Muscle of leg (tissue), 11 donors: ENCODE data around the gene IFNGR2. TPM values are rescaled to one million over a fixed set of nuclear protein-coding genes. Genes with fewer than 3 reads are reported as not detected.
A peak's percentile ranks its signal among the peaks of the same experiment; 100 is the strongest.

Experiments used
- DNase-seq: peaks from one replicate; pipeline ENCODE4 v3.0.0; 2013
- H3K27ac ChIP-seq: one replicate; pipeline ENCODE4 v1.5.1; 2013; ENCODE audit warnings: mild to moderate bottlenecking, low read length, control low read depth
- H3K27me3 ChIP-seq: one replicate; pipeline ENCODE4 v1.6.1; 2013; ENCODE audit warnings: low read length; ENCODE audit not compliant: control insufficient read depth, insufficient read depth
- H3K36me3 ChIP-seq: one replicate; pipeline ENCODE4 v1.6.1; 2013; ENCODE audit warnings: low read length; ENCODE audit not compliant: control insufficient read depth, insufficient read depth
- H3K4me1 ChIP-seq: one replicate; pipeline ENCODE4 v1.6.1; 2013; ENCODE audit warnings: low read length; ENCODE audit not compliant: control insufficient read depth, insufficient read depth
- H3K4me3 ChIP-seq: one replicate; pipeline ENCODE4 v1.5.1; 2013; ENCODE audit warnings: low read length, control low read depth
- H3K9me3 ChIP-seq: replicated peaks from 2 replicates; pipeline ENCODE4 v1.6.1; 2013; ENCODE audit warnings: low read depth, low read length; ENCODE audit not compliant: control insufficient read depth
- WGBS: methylation state at CpG from one replicate; pipeline ENCODE4 v1.1.5; 2013; ENCODE audit warnings: missing lambda C conversion rate; ENCODE audit not compliant: insufficient coverage; 5-methylcytosine and 5-hydroxymethylcytosine counted together
- polyA plus RNA-seq, 8 donors: library from polyadenylated mRNA; unstranded; fragments of 120-200 nt; gene quantifications; one replicate each; pipeline versions ENCODE4 v1.2.1 to v1.2.3, GENCODE V29; 2013; ENCODE audit warnings: inconsistent platforms in 1 of 8, low replicate concordance in 1 of 8; ENCODE audit not compliant: insufficient read length in 8 of 8, insufficient read depth in 1 of 8
- total RNA-seq: library from RNA; stranded (reverse); fragments of 120-200 nt; gene quantifications from one replicate; pipeline ENCODE4 v1.2.4, GENCODE V29; 2013

Gene IFNGR2
- total and polyA plus RNA-seq, 9 donors, result 47.1 to 76.2 (median 55.3) TPM

DNA sequence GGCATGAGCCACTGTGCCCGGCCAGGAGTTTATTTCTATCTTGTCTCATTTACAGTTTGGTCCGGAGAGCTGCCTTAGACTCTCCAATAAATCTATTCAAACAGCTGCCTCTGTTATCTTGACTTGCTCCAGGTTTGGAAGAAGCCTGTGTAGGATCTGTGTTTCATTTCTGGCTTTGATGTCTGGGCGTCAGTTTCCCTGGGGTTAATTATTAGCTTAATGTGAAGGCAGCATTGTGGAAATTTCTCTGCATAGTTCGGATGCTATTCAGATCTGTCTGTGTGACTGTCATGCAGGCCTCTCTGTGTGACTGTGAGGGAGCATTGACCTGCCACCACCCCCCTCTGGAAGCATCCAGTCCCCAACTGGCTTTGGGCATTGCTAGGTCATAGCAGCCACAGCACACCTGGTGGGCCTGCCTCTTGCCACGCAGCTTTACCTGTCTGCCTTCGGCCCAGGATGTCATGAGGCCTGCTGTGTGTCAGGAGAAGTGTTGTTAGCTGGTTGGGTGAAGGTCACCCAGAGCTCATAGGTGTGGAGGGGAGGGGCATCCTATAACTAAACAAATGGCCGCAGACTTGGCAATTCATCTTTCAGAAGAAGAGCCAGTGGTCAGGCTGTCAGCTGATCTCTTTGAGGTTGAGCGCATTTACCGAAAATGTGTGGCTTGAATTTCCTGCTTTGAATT, 9.8 kb downstream of the IFNGR2 start:
- Histone ChIP-seq H3K4me1 (no peaks in the 10 kb centered on the region), H3K4me3 (no peak overlapping the region), H3K36me3 (peaks cover 26% of the 10 kb centered on the region), H3K27me3 (no peaks in the 10 kb centered on the region), H3K27ac (no peak overlapping the region), H3K9me3 (no peaks in the 10 kb centered on the region)
- WGBS, result 64% methylated on average over 4 of the region's 9 CpGs
- no peak for DNase-seq

DNA sequence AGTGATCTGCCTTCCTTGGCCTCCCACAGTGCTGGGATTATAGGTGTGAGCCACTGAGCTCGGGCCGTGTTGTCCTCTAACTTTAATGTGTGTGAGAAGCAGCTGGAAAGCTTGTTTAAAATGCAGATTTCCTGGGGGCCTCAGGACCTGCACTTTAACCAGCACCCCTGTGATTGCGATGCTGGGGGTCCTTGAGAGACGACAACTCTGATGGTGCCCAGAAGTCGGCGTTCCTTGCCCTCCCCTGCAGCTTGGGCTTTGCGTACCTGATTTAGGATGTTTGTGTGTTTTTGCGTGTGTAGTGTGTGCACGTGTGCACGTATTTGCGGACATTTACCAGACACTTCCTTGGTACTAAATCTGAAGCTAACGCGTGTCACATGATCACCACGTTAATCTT, 10.9 kb downstream of the IFNGR2 start:
- DNase-seq, result no peak
- WGBS, result 84% methylated on average over 9 of the region's 14 CpGs
- Histone ChIP-seq H3K27me3 (no peaks in the 10 kb centered on the region), H3K4me1 (no peaks in the 10 kb centered on the region), H3K36me3 (peaks cover 30% of the 10 kb centered on the region), H3K27ac (no peak overlapping the region), H3K4me3 (no peak overlapping the region), H3K9me3 (no peaks in the 10 kb centered on the region)

DNA sequence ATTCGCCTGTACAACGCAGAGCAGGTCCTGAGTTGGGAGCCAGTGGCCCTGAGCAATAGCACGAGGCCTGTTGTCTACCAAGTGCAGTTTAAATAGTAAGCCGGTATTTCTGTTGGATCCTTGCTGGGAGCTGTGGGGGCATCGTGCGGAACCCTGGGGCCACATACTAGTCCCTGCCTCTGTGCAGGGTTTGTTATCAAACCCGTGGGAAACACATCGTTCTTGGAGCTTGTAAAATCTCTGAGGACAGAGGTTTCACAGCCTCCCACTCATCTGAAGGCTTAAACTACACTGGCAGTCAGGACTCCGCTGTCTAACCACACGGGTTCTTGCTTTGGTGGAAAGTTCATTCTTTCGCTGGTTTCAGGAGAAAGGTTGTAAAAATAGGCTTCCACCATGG, 11.7 kb downstream of the IFNGR2 start:
- H3K27me3 ChIP-seq, result no peaks in the 10 kb centered on the region
- H3K36me3 ChIP-seq, result peaks cover 35% of the 10 kb centered on the region
- H3K27ac ChIP-seq, result no peak overlapping the region
- no peak overlapping the region for H3K4me3 ChIP-seq
- DNase-seq, result no peak
- WGBS, result 90% methylated on average over 9 of the region's 11 CpGs
- no peaks in the 10 kb centered on the region for H3K9me3 ChIP-seq
- H3K4me1 ChIP-seq, result no peaks in the 10 kb centered on the region

DNA sequence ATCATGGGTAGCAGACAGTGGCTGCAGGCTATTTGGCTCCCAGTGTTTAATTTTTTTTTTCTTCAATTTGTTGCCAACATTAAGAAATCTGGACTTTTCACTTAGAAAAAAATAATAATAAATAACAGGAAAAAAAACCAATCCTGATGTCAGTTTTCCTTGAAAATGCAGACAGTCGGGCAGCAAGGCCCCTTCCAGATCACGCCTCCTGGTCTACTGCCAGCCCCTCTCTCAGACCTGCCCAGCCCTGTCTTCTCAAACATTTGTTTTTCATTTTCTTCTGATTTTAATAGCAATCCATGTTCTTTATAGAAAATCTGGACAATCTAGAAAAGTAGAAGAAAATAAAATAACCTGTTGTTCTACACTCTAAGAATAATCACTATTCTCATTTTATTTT, 15.5 kb downstream of the IFNGR2 start:
- no peak overlapping the region for H3K27ac ChIP-seq

DNA sequence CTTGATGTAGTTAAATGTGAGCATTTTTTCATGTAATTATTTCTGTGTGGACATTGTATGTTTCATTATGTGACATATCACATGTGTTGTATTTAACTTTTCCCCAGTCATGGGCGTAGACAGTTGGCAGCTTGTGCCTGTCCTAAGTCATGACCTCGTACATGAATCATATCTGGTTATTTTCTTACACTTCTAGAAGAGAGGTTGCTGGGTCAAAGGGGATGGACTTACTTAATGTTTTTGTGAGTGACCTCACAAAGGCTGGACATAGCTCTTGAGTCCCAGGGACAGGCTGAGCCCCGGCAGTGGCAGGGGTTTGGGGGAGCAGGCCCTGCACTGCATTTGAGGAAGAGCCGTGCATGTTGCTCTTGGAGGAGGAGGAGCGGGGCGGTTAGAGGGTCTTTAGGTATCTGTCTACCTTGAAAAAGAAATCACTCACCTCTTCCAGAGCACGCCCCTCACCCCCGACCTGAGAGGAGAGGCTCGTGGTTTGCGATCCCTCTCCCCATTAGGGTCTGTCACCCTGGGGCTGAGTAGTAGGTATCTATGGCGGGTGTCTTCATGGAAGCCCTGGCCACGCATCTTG, 16.4 kb downstream of the IFNGR2 start:
- H3K27ac ChIP-seq, result no peak overlapping the region
- DNase-seq, result peak; percentile 39
- H3K4me3 ChIP-seq, result no peak overlapping the region
- H3K9me3 ChIP-seq, result no peaks in the 10 kb centered on the region
- H3K36me3 ChIP-seq, result peaks cover 55% of the 10 kb centered on the region
- WGBS, result 100% methylated on average over 1 of the region's 12 CpGs
- no peaks in the 10 kb centered on the region for H3K4me1 ChIP-seq
- no peaks in the 10 kb centered on the region for H3K27me3 ChIP-seq

More for the DNA sequence above, 15.5 kb downstream of the IFNGR2 start:
- Histone ChIP-seq H3K27me3 (no peaks in the 10 kb centered on the region), H3K4me3 (no peak overlapping the region), H3K9me3 (no peaks in the 10 kb centered on the region), H3K36me3 (peaks cover 51% of the 10 kb centered on the region), H3K4me1 (no peaks in the 10 kb centered on the region)
- DNase-seq, result peak; percentile 85
- WGBS, result 48% methylated on average over 2 of the region's 2 CpGs

DNA sequence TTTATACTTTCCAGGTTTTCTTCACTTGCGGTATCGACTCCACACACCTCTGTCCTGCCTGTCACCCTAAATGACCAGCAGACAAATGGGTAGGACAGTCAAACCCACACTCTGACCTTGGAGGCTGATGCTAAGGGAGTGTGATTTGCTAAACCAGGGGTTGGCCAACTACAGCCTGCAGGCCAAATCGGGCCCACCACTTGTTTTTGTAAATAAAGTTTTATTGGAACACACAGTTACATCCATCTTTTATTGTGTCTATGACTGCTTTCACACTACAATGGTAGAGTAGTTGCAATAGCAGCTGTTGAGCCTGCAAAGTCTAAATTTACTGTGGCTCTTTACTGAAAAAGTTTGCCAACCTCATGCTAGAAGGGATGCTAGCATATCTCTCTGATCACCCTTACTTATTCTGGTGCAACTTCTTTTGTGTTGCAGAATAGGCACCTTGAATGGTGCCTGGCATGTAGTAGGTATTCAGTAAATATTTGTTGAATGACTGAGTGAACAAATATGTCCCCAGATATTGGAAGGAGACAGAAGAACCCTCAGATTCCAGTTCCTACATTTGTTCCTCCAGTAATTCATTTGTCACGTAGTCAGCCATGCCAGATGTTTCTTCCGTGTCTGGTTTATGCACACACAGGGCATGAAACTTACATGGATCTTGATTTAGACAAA, 18.6 kb downstream of the IFNGR2 start:
- WGBS, result no CpG with 5 or more reads among the region's 5 CpGs
- DNase-seq, result no peak
- no peak overlapping the region for H3K27ac ChIP-seq
- no peak overlapping the region for H3K4me3 ChIP-seq
- no peaks in the 10 kb centered on the region for H3K27me3 ChIP-seq
- no peaks in the 10 kb centered on the region for H3K4me1 ChIP-seq
- no peaks in the 10 kb centered on the region for H3K9me3 ChIP-seq
- H3K36me3 ChIP-seq, result peaks cover 61% of the 10 kb centered on the region

DNA sequence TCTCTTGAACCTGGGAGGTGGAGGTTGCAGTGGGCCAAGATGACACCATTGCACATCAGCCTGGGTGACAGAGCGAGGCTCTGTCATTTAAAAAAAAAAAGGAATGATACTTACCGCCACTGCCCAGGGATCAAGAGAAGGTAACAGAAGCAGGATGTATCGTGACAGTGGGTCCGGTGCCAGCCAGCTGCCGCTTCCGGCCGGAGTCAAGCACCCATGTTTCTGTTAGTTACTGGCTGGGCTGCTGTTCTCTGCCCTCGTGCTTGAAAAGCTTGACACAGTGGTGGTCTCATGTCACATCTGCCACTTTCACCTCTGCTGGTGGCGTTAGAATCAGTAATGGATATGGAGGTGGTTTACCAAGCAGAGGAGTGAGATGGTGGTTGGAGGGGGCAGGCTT, 21.0 kb downstream of the IFNGR2 start:
- Histone ChIP-seq H3K4me3 (no peak overlapping the region), H3K4me1 (peaks cover 3% of the 10 kb centered on the region), H3K36me3 (peaks cover 73% of the 10 kb centered on the region), H3K9me3 (no peaks in the 10 kb centered on the region), H3K27me3 (no peaks in the 10 kb centered on the region), H3K27ac (no peak overlapping the region)
- DNase-seq, result no peak
- WGBS, result 92% methylated on average over 7 of the region's 9 CpGs

DNA sequence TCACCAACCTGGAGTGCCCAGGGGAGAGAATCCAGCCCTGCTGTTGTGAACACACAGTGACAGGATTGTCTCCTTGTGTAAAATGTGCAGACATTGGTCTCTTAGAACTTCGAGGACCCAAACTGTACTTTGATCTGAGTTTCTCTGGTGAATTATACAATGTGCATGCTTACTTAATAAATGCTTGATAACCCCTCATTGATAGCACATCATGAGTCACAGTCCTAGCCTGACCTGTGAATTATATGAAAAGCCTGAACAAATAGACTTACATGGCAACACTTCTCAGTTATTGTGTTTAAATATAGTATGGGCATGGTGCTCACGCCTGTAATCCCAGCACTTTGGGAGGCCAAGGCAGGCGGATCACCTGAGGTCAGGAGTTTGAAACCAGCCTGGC, 22.6 kb downstream of the IFNGR2 start:
- Histone ChIP-seq H3K36me3 (peaks cover 68% of the 10 kb centered on the region), H3K9me3 (no peaks in the 10 kb centered on the region), H3K27ac (no peak overlapping the region), H3K4me1 (peaks cover 3% of the 10 kb centered on the region), H3K27me3 (no peaks in the 10 kb centered on the region), H3K4me3 (no peak overlapping the region)
- WGBS, result no CpG with 5 or more reads among the region's 3 CpGs
- DNase-seq, result no peak

DNA sequence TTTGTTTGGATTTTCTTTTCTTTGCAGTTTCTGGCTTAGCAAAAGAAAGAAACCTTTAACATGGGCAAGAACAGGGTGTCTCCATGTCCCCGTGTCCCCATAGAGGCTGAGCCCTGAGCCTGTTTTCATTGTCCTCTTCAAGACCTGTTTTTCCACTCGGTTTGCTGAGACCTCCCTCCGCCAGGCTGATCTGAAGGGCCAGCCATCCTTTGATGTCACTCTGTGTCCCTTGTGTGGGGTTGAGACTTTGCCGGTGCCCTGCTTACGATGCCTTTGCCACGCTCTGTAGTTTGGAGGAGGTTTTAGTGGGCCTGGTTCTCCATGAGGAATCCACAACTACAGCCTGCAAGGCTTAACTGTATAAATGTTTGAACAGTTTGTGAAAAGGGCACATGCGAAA, 23.8 kb downstream of the IFNGR2 start:
- H3K27ac ChIP-seq, result no peak overlapping the region
- peaks cover 3% of the 10 kb centered on the region for H3K4me1 ChIP-seq
- DNase-seq, result no peak
- H3K27me3 ChIP-seq, result no peaks in the 10 kb centered on the region
- peaks cover 71% of the 10 kb centered on the region for H3K36me3 ChIP-seq
- 84% methylated on average over 4 of the region's 7 CpGs for WGBS
- H3K4me3 ChIP-seq, result no peak overlapping the region
- no peaks in the 10 kb centered on the region for H3K9me3 ChIP-seq

DNA sequence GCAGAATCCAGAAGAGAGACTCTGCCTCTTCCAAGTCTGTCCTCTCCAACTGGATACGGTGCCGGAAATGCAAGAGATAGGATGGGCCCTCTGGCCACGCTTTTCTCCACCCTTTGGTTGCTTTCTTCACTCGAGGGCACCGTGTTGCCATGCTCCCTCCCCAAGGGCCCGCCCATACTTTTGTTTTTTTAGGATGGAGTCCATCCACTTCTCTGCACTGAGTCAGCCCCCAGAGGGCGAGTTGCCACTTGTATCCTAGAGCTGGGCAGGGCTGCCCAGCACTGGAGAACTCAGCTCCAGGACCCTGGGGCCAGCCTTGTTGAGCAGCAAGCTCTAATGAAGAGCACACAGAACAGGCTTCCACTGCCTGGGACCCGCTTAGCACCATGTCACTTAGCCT, 25.5 kb downstream of the IFNGR2 start:
- no peaks in the 10 kb centered on the region for H3K9me3 ChIP-seq
- no peak overlapping the region for H3K4me3 ChIP-seq
- H3K27ac ChIP-seq, result no peak overlapping the region
- DNase-seq, result no peak
- 83% methylated on average over 8 of the region's 8 CpGs for WGBS
- H3K36me3 ChIP-seq, result peaks cover 79% of the 10 kb centered on the region
- H3K4me1 ChIP-seq, result peaks cover 3% of the 10 kb centered on the region
- no peaks in the 10 kb centered on the region for H3K27me3 ChIP-seq
